NT2/D1 (cell line): ENCODE results near the gene DCPS.

Experiments used
- SUZ12 ChIP-seq: IDR thresholded peaks from 2 replicates; pipeline ENCODE4 v1.6.1; 2011; ENCODE audit not compliant: insufficient read length, insufficient read depth; ENCODE audit errors: extremely low read depth
- YY1 ChIP-seq: IDR thresholded peaks from 2 replicates; pipeline ENCODE4 v1.6.1; 2011; ENCODE audit not compliant: insufficient read length, insufficient read depth
- ZNF274 ChIP-seq: IDR thresholded peaks from 2 replicates; pipeline ENCODE4 v1.6.1; 2011; ENCODE audit warnings: mild to moderate bottlenecking, low read depth, low read length

- TF ChIP-seq YY1 (no peak), ZNF274 (no peak), SUZ12 (no peak)
These were observed 47.0 kb downstream of the DCPS start for GRCh38 chr11:126350836-126351235.
